SK-N-SH (cell line): ENCODE measurements around the gene KLC1. TPM values are rescaled to one million over a fixed set of nuclear protein-coding genes. Genes with fewer than 3 reads are reported as not detected.

Experiments
- CTCF ChIA-PET: fragments of 300-600, 350-600 bp; formaldehyde crosslinking; extraction: SDS; loops from one replicate; lab custom pipeline; 2021; lab: Yijun Ruan, JAX
- POLR2A ChIA-PET: fragments of 350-600 bp; sonication (Branson Sonifier 250); formaldehyde crosslinking; extraction: SDS; loops from one replicate; lab custom pipeline; 2020; ENCODE audit warnings: antibody characterized with exemption, inconsistent platforms; lab: Yijun Ruan, JAX
- DNase-seq: peaks from one replicate; pipeline ENCODE4 v3.0.0; 2012
- H2AFZ ChIP-seq: fragments of 200-600 bp; sonication (generic); 2 replicates; pipeline ENCODE4 v1.8.1; 2016; ENCODE audit warnings: antibody characterized with exemption, mild to moderate bottlenecking, low read depth
- H3F3A ChIP-seq: fragments of 200-600 bp; sonication (generic); replicated peaks from 2 replicates; pipeline ENCODE3; 2016; ENCODE audit warnings: antibody characterized with exemption, mild to moderate bottlenecking; ENCODE audit not compliant: insufficient read depth
- H3K27ac ChIP-seq, 2 experiments: fragments of 200-500 bp in 1 of 2; fragments of 200-600 bp in 1 of 2; sonication (Bioruptor generic) in 1 of 2; sonication (generic), shearing (Covaris generic) in 1 of 2; 2 replicates each; pipeline versions ENCODE4 v1.5.1 to v1.6.1; 2014 to 2016; ENCODE audit warnings: low read depth in 2 of 2, inconsistent platforms in 1 of 2, low read length in 1 of 2, mild to moderate bottlenecking in 1 of 2, mixed read lengths in 1 of 2
- H3K27me3 ChIP-seq: fragments of 200-600 bp; sonication (generic), shearing (Covaris generic); 2 replicates; pipeline ENCODE4 v1.6.1; 2016; ENCODE audit warnings: mixed run types; ENCODE audit not compliant: insufficient read depth
- H3K36me3 ChIP-seq, 2 experiments: fragments of 200-500 bp in 1 of 2; fragments of 200-600 bp in 1 of 2; sonication (Bioruptor generic) in 1 of 2; sonication (generic) in 1 of 2; replicated peaks in 1 of 2; 2 replicates each; pipeline versions ENCODE3 to v1.5.1; 2014 to 2016; ENCODE audit warnings: low read length in 1 of 2, mild to moderate bottlenecking in 1 of 2; ENCODE audit not compliant: insufficient read depth in 2 of 2, control insufficient read depth in 1 of 2
- H3K4me1 ChIP-seq, 2 experiments: fragments of 200-500 bp in 1 of 2; fragments of 200-600 bp in 1 of 2; sonication (Bioruptor generic) in 1 of 2; sonication (generic), shearing (Covaris generic) in 1 of 2; 2 replicates each; pipeline versions ENCODE4 v1.5.1 to v1.6.1; 2014 to 2016; ENCODE audit warnings: low read depth in 1 of 2, low read length in 1 of 2, mixed run types in 1 of 2; ENCODE audit not compliant: insufficient read depth in 2 of 2, control insufficient read depth in 1 of 2
- H3K4me2 ChIP-seq: fragments of 200-600 bp; sonication (generic), shearing (Covaris generic); 2 replicates; pipeline ENCODE4 v1.6.1; 2017; ENCODE audit warnings: mixed run types
- H3K4me3 ChIP-seq, 2 experiments: fragments of 200-500 bp in 1 of 2; fragments of 200-600 bp in 1 of 2; sonication (Bioruptor generic) in 1 of 2; sonication (generic), shearing (Covaris generic) in 1 of 2; 2 replicates each; pipeline versions ENCODE4 v1.5.1 to v1.8.1; 2014 to 2016; ENCODE audit warnings: low read depth in 2 of 2, inconsistent platforms in 1 of 2, low read length in 1 of 2, mild to moderate bottlenecking in 1 of 2, mixed read lengths in 1 of 2, moderate library complexity in 1 of 2
- H3K79me2 ChIP-seq: fragments of 200-600 bp; sonication (generic); 2 replicates; pipeline ENCODE4 v1.8.1; 2017; ENCODE audit warnings: mild to moderate bottlenecking; ENCODE audit not compliant: insufficient read depth
- H3K9ac ChIP-seq: fragments of 200-600 bp; sonication (generic); 2 replicates; pipeline ENCODE4 v1.6.1; 2017; ENCODE audit warnings: mixed run types
- H3K9me2 ChIP-seq: fragments of 200-600 bp; sonication (generic); 2 replicates; pipeline ENCODE4 v1.6.1; 2017; ENCODE audit warnings: mixed run types
- H3K9me3 ChIP-seq: fragments of 200-600 bp; sonication (generic); 2 replicates; pipeline ENCODE4 v1.6.1; 2017; ENCODE audit warnings: mixed run types, mild to moderate bottlenecking, moderate library complexity
- H4K20me1 ChIP-seq: fragments of 200-600 bp; sonication (generic); 2 replicates; pipeline ENCODE4 v1.6.1; 2017; ENCODE audit warnings: mild to moderate bottlenecking, mixed run types; ENCODE audit not compliant: insufficient read depth
- ELF1 ChIP-seq: IDR thresholded peaks from 2 replicates; pipeline ENCODE4 v1.4.0; 2012
- GABPA ChIP-seq: IDR thresholded peaks from 2 replicates; pipeline ENCODE4 v1.4.0; 2012; ENCODE audit warnings: low read depth, mild to moderate bottlenecking
- GATA2 ChIP-seq: sonication (generic); formaldehyde crosslinking; IDR thresholded peaks from 2 replicates; pipeline ENCODE4 v1.5.0; 2020; ENCODE audit warnings: mild to moderate bottlenecking, missing genetic modification reagents
- JUND ChIP-seq: IDR thresholded peaks from 2 replicates; pipeline ENCODE4 v1.4.0; 2012
- NRF1 ChIP-seq: IDR thresholded peaks from 2 replicates; pipeline ENCODE4 v1.6.1; 2012; ENCODE audit warnings: low read depth, mild to moderate bottlenecking, low read length
- PBX3 ChIP-seq: IDR thresholded peaks from 2 replicates; pipeline ENCODE4; 2012
- POLR2AphosphoS5 ChIP-seq: IDR thresholded peaks from 2 replicates; pipeline ENCODE4 v1.6.1; 2012; ENCODE audit warnings: low read depth, low read length
- REST ChIP-seq: IDR thresholded peaks from 2 replicates; pipeline ENCODE4 v1.6.1; 2012; ENCODE audit warnings: mild to moderate bottlenecking, low read depth, low read length, moderate library complexity
- RXRA ChIP-seq: IDR thresholded peaks from 2 replicates; pipeline ENCODE4 v1.4.0; 2012; ENCODE audit warnings: low read depth, mild to moderate bottlenecking, borderline replicate concordance
- SIN3A ChIP-seq: IDR thresholded peaks from 2 replicates; pipeline ENCODE4 v1.6.1; 2012; ENCODE audit warnings: low read depth, mild to moderate bottlenecking, low read length, moderate library complexity, borderline replicate concordance
- ZBTB33 ChIP-seq: IDR thresholded peaks from 2 replicates; pipeline ENCODE4 v1.4.0; 2012; ENCODE audit warnings: low read depth, borderline replicate concordance
- WGBS: methylation state at CpG from one replicate; pipeline ENCODE4 v1.1.6; 2017; ENCODE audit warnings: low lambda C conversion rate; 5-methylcytosine and 5-hydroxymethylcytosine counted together
- polyA plus RNA-seq, 3 experiments: library from polyadenylated mRNA; depleted of rRNA; stranded (reverse); fragments of >200 nt; gene quantifications; 2 replicates each; pipeline ENCODE4 v1.2.3, GENCODE V29; 2012

Gene KLC1
- polyA plus RNA-seq, 1 of the 3 experiments (the other 2 are of a cell fraction): 308 TPM

DNA sequence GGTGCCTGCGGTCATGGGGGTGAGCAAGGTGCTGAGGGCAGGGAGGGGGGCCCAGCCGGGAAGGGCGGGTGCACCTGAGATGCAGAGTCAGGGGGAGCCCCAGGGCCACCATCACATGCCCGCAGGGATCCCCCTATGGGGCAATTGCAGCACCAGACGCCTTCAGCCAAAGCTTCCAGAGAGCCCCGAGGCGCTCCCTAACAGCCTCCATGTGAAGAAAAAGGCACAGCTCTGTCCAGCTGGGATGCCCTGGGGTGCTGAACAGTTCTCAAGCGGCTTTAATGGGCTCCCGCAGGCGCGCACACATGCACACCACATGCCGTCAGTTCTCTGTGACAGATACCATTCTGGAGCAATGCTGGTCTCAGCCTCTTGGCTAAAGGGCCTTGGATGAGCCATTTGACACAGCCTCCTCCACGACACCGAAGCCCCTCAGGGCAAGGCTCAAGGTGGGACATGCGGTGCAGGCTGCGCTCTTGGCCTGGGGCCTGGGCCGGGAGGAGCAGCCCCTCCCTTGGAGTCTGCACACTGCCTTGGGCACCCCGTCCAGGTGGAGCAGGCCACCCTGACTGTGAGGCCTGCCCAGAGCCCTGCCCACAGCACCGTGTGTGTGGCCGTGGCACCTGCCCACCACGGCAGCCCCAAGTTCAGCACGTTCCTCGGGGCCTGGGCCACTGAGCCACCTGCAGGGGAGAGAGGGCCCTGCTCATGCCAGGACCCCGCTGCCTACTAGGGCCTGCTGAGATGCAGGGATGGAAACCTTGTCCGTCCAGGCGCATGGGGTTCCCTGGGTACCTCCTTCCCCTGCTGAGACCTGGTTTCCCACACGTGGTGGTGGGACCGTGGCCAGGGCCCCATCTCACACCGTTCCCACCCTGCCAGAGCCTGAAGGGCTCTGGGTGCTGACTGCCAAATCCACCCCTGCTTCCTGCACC lies 78.6 kb downstream of the KLC1 start (continued):
- TF ChIP-seq ZBTB33: no peak
- no peak for TF ChIP-seq SIN3A
- TF ChIP-seq PBX3: no peak
- no peak for TF ChIP-seq JUND
- TF ChIP-seq NRF1: no peak
- no peak for TF ChIP-seq GABPA

GRCh38 chr14:103708750-103709187 lies 79.8 kb downstream of the KLC1 start:
- Histone ChIP-seq H3K27me3 (no peaks in the 10 kb centered on the region), H3F3A (no peaks in the 10 kb centered on the region), H3K9ac (no peak overlapping the region), H3K9me2 (no peaks in the 10 kb centered on the region), H3K36me3 (peaks cover 4 to 48% of the 10 kb centered on the region in 2 experiments), H3K27ac (no peak overlapping the region; a peak in 1 of 4 replicates), H3K4me3 (no peak overlapping the region), H3K4me2 (no peak overlapping the region), H3K9me3 (no peaks in the 10 kb centered on the region), H4K20me1 (no peaks in the 10 kb centered on the region), H3K79me2 (peaks cover 11% of the 10 kb centered on the region), H2AFZ (no peak overlapping the region), H3K4me1 (peaks cover 0 to 25% of the 10 kb centered on the region in 2 experiments; a peak in 1 of 4 replicates)
- POLR2A ChIA-PET: no interaction called here
- DNase-seq: no peak
- 86% methylated on average over 18 of the region's 18 CpGs for WGBS
- no peak for TF ChIP-seq REST
- no peak for TF ChIP-seq PBX3
- TF ChIP-seq GATA2 (CRISPR knock-in tag): no peak
- TF ChIP-seq POLR2AphosphoS5: no peak
- no peak for TF ChIP-seq ELF1
- TF ChIP-seq RXRA: no peak
- CTCF ChIA-PET: no interaction called here
